Muscle layer of duodenum (tissue), 2 donors: ENCODE data around the gene CADPS.

Experiments
- H3K27ac ChIP-seq: one replicate; pipeline ENCODE4 v1.7.0; 2013; ENCODE audit warnings: mild to moderate bottlenecking, low read length
- H3K27me3 ChIP-seq: one replicate; pipeline ENCODE4 v1.7.0; 2013; ENCODE audit warnings: low read depth, mild to moderate bottlenecking, control low read depth, low read length
- H3K36me3 ChIP-seq, 2 donors: one replicate each; pipeline ENCODE4 v1.7.0; 2013; ENCODE audit warnings: low read length in 2 of 2, control low read depth in 1 of 2, mild to moderate bottlenecking in 1 of 2; ENCODE audit not compliant: insufficient read depth in 2 of 2, control insufficient read depth in 1 of 2
- H3K4me1 ChIP-seq, 2 donors: one replicate each; pipeline ENCODE4 v1.7.0; 2013; ENCODE audit warnings: low read length in 2 of 2, mild to moderate bottlenecking in 2 of 2, control low read depth in 1 of 2, moderate library complexity in 1 of 2; ENCODE audit not compliant: insufficient read depth in 2 of 2, control insufficient read depth in 1 of 2
- H3K4me3 ChIP-seq, 2 donors: one replicate each; pipeline ENCODE4 v1.7.0; 2013; ENCODE audit warnings: low read length in 2 of 2, low read depth in 1 of 2, mild to moderate bottlenecking in 1 of 2
- H3K9me3 ChIP-seq, 2 donors: one replicate each; pipeline ENCODE4 v1.7.0; 2013; ENCODE audit warnings: low read length in 2 of 2, control low read depth in 1 of 2, mild to moderate bottlenecking in 1 of 2; ENCODE audit not compliant: control insufficient read depth in 1 of 2
- donor health status: healthy.

CADPS gene

GRCh38 chr3:62374341-62375218, 500.6 kb downstream of the CADPS start:
- no peak overlapping the region for H3K27ac ChIP-seq
- H3K4me1 ChIP-seq, result peaks cover 0 to 68% of the 10 kb centered on the region in 2 donors
- no peaks in the 10 kb centered on the region for H3K9me3 ChIP-seq
- H3K27me3 ChIP-seq, result peaks cover 82% of the 10 kb centered on the region
- no peaks in the 10 kb centered on the region for H3K36me3 ChIP-seq
- H3K4me3 ChIP-seq, result peak overlapping the region; percentile 42 to 61

GRCh38 chr3:62373714-62374333, 501.4 kb downstream of the CADPS start:
- H3K27me3 ChIP-seq, result peaks cover 82% of the 10 kb centered on the region
- no peak overlapping the region for H3K27ac ChIP-seq
- peak overlapping the region; percentile 42 to 61 for H3K4me3 ChIP-seq
- H3K36me3 ChIP-seq, result no peaks in the 10 kb centered on the region
- peaks cover 0 to 73% of the 10 kb centered on the region in 2 donors for H3K4me1 ChIP-seq
- no peaks in the 10 kb centered on the region for H3K9me3 ChIP-seq

GRCh38 chr3:62373215-62373614, 502.0 kb downstream of the CADPS start, which contains the start of gene FEZF2:
Gene FEZF2 (minus strand): TSS chr3:62373550. CDS start chr3:62372868, 682 bp downstream.
- Histone ChIP-seq H3K27ac (no peak within 1 kb of the TSS), H3K27me3 (peaks cover 83% of the 10 kb centered on the region), H3K4me3 (peak within 1 kb of the TSS; percentile 42 to 61), H3K36me3 (no peaks in the 10 kb centered on the region), H3K4me1 (peaks cover 0 to 73% of the 10 kb centered on the region in 2 donors), H3K9me3 (no peaks in the 10 kb centered on the region)

GRCh38 chr3:62372621-62373041, 502.6 kb downstream of the CADPS start:
- Histone ChIP-seq H3K27me3 (peaks cover 84% of the 10 kb centered on the region), H3K4me1 (peaks cover 0 to 73% of the 10 kb centered on the region in 2 donors), H3K9me3 (no peaks in the 10 kb centered on the region), H3K36me3 (no peaks in the 10 kb centered on the region), H3K4me3 (peak overlapping the region in 1 of 2 donors; percentile 54), H3K27ac (no peak overlapping the region)

GRCh38 chr3:62371720-62372591, 503.3 kb downstream of the CADPS start:
- Histone ChIP-seq H3K4me3 (peak overlapping the region in 1 of 2 donors; percentile 54), H3K27ac (no peak overlapping the region), H3K27me3 (peaks cover 87% of the 10 kb centered on the region)

GRCh38 chr3:62370858-62371719, 504.1 kb downstream of the CADPS start:
- peaks cover 0 to 70% of the 10 kb centered on the region in 2 donors for H3K4me1 ChIP-seq
- H3K27me3 ChIP-seq, result peaks cover 87% of the 10 kb centered on the region
- no peaks in the 10 kb centered on the region for H3K9me3 ChIP-seq
- no peak overlapping the region for H3K4me3 ChIP-seq
- H3K36me3 ChIP-seq, result no peaks in the 10 kb centered on the region
- no peak overlapping the region for H3K27ac ChIP-seq

More at GRCh38 chr3:62371720-62372591, 503.3 kb downstream of the CADPS start:
- Histone ChIP-seq H3K36me3 (no peaks in the 10 kb centered on the region), H3K9me3 (no peaks in the 10 kb centered on the region), H3K4me1 (peaks cover 0 to 70% of the 10 kb centered on the region in 2 donors)

- Histone ChIP-seq H3K27ac (no peak overlapping the region), H3K27me3 (peaks cover 83% of the 10 kb centered on the region), H3K9me3 (no peaks in the 10 kb centered on the region), H3K4me1 (peaks cover 0 to 70% of the 10 kb centered on the region in 2 donors), H3K4me3 (no peak overlapping the region), H3K36me3 (no peaks in the 10 kb centered on the region)
Measured at GRCh38 chr3:62370112-62370857, 504.9 kb downstream of the CADPS start.

- Histone ChIP-seq H3K4me3 (peak overlapping the region in 1 of 2 donors; percentile 29), H3K27me3 (peaks cover 74% of the 10 kb centered on the region)
Measured at GRCh38 chr3:62369476-62369743, 505.8 kb downstream of the CADPS start.

GRCh38 chr3:62368705-62369475, 506.3 kb downstream of the CADPS start:
- H3K4me1 ChIP-seq, result peaks cover 0 to 59% of the 10 kb centered on the region in 2 donors
- H3K4me3 ChIP-seq, result peak overlapping the region in 1 of 2 donors; percentile 29
- H3K27me3 ChIP-seq, result peaks cover 69% of the 10 kb centered on the region

More at GRCh38 chr3:62369476-62369743, 505.8 kb downstream of the CADPS start:
- H3K27ac ChIP-seq, result no peak overlapping the region
- no peaks in the 10 kb centered on the region for H3K9me3 ChIP-seq
- H3K36me3 ChIP-seq, result no peaks in the 10 kb centered on the region
- H3K4me1 ChIP-seq, result peaks cover 0 to 65% of the 10 kb centered on the region in 2 donors

More at GRCh38 chr3:62368705-62369475, 506.3 kb downstream of the CADPS start:
- Histone ChIP-seq H3K27ac (no peak overlapping the region), H3K36me3 (no peaks in the 10 kb centered on the region), H3K9me3 (no peaks in the 10 kb centered on the region)
